MM.1S (cell line): ENCODE results near the gene PTGDS.

ENCODE experiments used
- DNase-seq: peaks from one replicate; pipeline ENCODE4 v3.0.0-alpha.2; 2015
- H2AFZ ChIP-seq: fragments of 300-600 bp; sonication (generic); 2 replicates; pipeline ENCODE4 v1.6.0; 2016; ENCODE audit warnings: antibody characterized with exemption, low read length
- H3F3A ChIP-seq: fragments of 300-600 bp; sonication (generic); 2 replicates; pipeline ENCODE4 v1.6.1; 2016; ENCODE audit warnings: mild to moderate bottlenecking, antibody characterized with exemption, low read length, moderate library complexity, mixed read lengths; ENCODE audit not compliant: insufficient read depth
- H3K27ac ChIP-seq: fragments of 300-600 bp; sonication (generic); 2 replicates; pipeline ENCODE4 v1.5.1; 2016; ENCODE audit warnings: mild to moderate bottlenecking, low read length
- H3K27me3 ChIP-seq: fragments of 300-600 bp; sonication (generic); replicated peaks from 2 replicates; pipeline ENCODE4 v1.6.0; 2016; ENCODE audit warnings: low read length; ENCODE audit not compliant: insufficient read depth
- H3K36me3 ChIP-seq: fragments of 300-600 bp; sonication (generic); replicated peaks from 2 replicates; pipeline ENCODE4 v1.6.1; 2016; ENCODE audit warnings: mild to moderate bottlenecking, low read length, mixed read lengths; ENCODE audit not compliant: insufficient read depth
- H3K4me1 ChIP-seq: fragments of 300-600 bp; sonication (generic); 2 replicates; pipeline ENCODE4 v1.6.1; 2016; ENCODE audit warnings: low read length, mixed read lengths
- H3K4me2 ChIP-seq: fragments of 300-600 bp; sonication (generic); 2 replicates; pipeline ENCODE4 v1.6.0; 2016; ENCODE audit warnings: low read depth, low read length
- H3K4me3 ChIP-seq: fragments of 300-600 bp; sonication (generic); 2 replicates; pipeline ENCODE4 v1.5.1; 2016; ENCODE audit warnings: low read length, mixed read lengths
- H3K79me2 ChIP-seq: fragments of 300-600 bp; sonication (generic); 2 replicates; pipeline ENCODE4 v1.6.1; 2016; ENCODE audit warnings: mixed run types, low read length, mixed read lengths
- H3K9ac ChIP-seq: fragments of 300-600 bp; sonication (generic); 2 replicates; pipeline ENCODE4 v1.6.1; 2016; ENCODE audit warnings: low read length, mixed read lengths
- H3K9me2 ChIP-seq: fragments of 300-600 bp; sonication (generic); replicated peaks from 2 replicates; pipeline ENCODE4 v1.6.1; 2016; ENCODE audit warnings: mild to moderate bottlenecking, low read length, mixed read lengths; ENCODE audit not compliant: insufficient read depth
- H3K9me3 ChIP-seq: fragments of 300-600 bp; sonication (generic); replicated peaks from 2 replicates; pipeline ENCODE4 v1.6.1; 2016; ENCODE audit warnings: mild to moderate bottlenecking, low read length, mixed read lengths; ENCODE audit not compliant: insufficient read depth
- H4K20me1 ChIP-seq: fragments of 300-600 bp; sonication (generic); 2 replicates; pipeline ENCODE4 v1.6.1; 2016; ENCODE audit warnings: mild to moderate bottlenecking, low read length, moderate library complexity, mixed read lengths; ENCODE audit not compliant: insufficient read depth
- EZH2 ChIP-seq: fragments of 300-600 bp; sonication (generic); optimal IDR thresholded peaks from 2 replicates; pipeline ENCODE3; 2017; ENCODE audit warnings: low read depth, mild to moderate bottlenecking, antibody characterized with exemption, low read length, mixed read lengths
- EZH2phosphoT487 ChIP-seq: fragments of 300-600 bp; sonication (generic); IDR thresholded peaks from 2 replicates; pipeline ENCODE4 v1.6.1; 2018; ENCODE audit warnings: antibody characterized with exemption, low read length
- TF ChIP-seq, protein P1 (sequence below): fragments of 300-600 bp; sonication (generic); IDR thresholded peaks from 2 replicates; pipeline ENCODE4 v1.5.1; 2016; ENCODE audit warnings: antibody characterized with exemption, low read length, mixed read lengths

Gene PTGDS

DNA sequence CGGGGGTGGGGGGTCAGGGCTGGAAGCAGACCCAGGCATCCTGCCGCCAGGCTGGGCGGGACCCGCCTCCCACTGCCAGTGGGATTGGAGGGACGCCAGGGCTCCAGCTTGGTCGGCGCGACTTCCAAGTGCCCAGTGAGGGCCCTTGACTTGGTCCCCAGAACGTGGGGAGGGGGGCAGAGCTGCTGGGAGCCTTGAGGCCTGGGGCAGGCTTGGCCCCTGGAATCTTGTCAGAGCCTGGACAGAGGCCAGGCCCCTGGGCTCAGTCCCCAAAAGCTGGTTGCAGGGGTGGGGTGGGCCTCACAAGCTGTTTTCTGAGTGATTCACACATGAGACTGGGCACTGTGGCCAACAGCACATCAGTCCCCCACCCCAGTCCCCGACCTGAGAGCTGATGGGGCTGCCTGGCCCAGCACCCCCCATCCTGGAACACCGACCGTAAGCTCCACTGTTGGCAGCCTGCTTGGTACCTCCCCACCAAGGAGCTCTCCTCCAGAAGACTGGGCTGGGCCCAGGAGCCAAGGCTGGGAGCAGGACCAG lies 18.5 kb downstream of the PTGDS start:
- Histone ChIP-seq H4K20me1 (no peaks in the 10 kb centered on the region), H3K4me2 (no peak overlapping the region), H3K36me3 (no peaks in the 10 kb centered on the region), H3K27ac (no peak overlapping the region), H3K79me2 (no peaks in the 10 kb centered on the region), H3K9me2 (no peaks in the 10 kb centered on the region), H3F3A (peaks cover 2% of the 10 kb centered on the region), H3K4me1 (no peaks in the 10 kb centered on the region), H3K27me3 (peaks cover 30% of the 10 kb centered on the region), H3K9me3 (no peaks in the 10 kb centered on the region), H3K9ac (no peak overlapping the region), H3K4me3 (no peak overlapping the region), H2AFZ (no peak overlapping the region)
- TF ChIP-seq EZH2phosphoT487 (no peak), EZH2 (no peak)
- TF ChIP-seq, protein P1, sequence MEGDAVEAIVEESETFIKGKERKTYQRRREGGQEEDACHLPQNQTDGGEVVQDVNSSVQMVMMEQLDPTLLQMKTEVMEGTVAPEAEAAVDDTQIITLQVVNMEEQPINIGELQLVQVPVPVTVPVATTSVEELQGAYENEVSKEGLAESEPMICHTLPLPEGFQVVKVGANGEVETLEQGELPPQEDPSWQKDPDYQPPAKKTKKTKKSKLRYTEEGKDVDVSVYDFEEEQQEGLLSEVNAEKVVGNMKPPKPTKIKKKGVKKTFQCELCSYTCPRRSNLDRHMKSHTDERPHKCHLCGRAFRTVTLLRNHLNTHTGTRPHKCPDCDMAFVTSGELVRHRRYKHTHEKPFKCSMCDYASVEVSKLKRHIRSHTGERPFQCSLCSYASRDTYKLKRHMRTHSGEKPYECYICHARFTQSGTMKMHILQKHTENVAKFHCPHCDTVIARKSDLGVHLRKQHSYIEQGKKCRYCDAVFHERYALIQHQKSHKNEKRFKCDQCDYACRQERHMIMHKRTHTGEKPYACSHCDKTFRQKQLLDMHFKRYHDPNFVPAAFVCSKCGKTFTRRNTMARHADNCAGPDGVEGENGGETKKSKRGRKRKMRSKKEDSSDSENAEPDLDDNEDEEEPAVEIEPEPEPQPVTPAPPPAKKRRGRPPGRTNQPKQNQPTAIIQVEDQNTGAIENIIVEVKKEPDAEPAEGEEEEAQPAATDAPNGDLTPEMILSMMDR = no peak
- no peak for DNase-seq

DNA sequence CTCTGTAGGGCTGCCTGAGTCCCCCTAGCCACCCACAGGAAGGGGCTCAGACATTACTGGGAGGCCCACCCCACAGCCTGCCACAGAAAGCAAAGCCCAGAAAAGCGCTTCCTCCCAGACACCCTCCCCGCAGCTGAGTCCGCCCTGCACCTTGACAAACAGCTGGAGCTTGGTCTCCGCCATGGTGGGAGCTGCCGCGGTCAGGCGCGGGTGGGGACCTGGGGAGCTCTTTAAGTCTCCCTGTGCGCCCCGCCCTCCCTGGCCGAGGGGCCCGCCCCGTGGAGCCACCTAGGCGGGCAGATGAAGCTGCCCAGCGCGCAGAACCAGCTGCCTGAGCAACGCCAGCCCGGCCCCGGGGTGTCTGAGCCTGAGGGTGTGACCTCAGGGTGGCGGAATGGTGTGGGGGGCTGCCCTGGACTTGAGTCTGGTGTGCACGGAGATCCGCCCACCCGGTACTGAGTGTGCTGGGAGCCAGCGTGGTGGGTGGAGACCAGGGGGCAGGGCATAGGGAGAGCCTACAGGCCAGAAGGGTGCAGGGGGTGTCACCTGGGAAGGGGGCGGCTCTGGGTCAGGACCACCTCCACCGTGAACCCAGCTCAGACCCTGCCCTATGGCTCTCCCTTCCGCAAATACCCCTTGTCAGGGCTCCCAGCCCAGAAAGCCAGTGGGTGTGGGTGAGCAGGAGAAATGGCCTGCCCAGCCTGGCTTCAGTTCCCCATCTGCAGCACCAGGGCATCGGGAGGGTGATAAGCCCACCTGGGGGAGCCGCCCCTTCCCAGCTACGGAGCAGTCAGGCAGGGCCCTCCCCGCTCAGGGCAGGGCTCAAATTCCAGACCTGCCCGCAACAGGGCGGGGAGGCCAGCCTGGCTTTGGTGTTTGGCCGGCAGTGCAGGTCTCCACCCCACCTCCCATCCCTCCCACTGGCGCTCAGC lies 19.3 kb downstream of the PTGDS start, which contains the start of gene CLIC3:
Gene CLIC3, minus strand, starts transcription at position 208 of the 932 bp plus-strand sequence. Its CDS starts 25 bp downstream, at position 183.
- no peak within 1 kb of the TSS for H3K9ac ChIP-seq
- H3K36me3 ChIP-seq = no peaks in the 10 kb centered on the region
- H2AFZ ChIP-seq = no peak within 1 kb of the TSS
- no peaks in the 10 kb centered on the region for H3K79me2 ChIP-seq
- peaks cover 2% of the 10 kb centered on the region for H3F3A ChIP-seq
- H3K9me2 ChIP-seq = no peaks in the 10 kb centered on the region
- H3K4me3 ChIP-seq = no peak within 1 kb of the TSS
- DNase-seq = no peak
- no peaks in the 10 kb centered on the region for H4K20me1 ChIP-seq
- no peak within 1 kb of the TSS for H3K4me2 ChIP-seq
- TF ChIP-seq EZH2phosphoT487 (no peak), EZH2 (no peak)
- TF ChIP-seq, protein P1 = no peak
- H3K9me3 ChIP-seq = no peaks in the 10 kb centered on the region
- peaks cover 28% of the 10 kb centered on the region for H3K27me3 ChIP-seq
- peaks cover 2% of the 10 kb centered on the region; the same call in 1 of the 2 replicates for H3K4me1 ChIP-seq
- no peak within 1 kb of the TSS for H3K27ac ChIP-seq

DNA sequence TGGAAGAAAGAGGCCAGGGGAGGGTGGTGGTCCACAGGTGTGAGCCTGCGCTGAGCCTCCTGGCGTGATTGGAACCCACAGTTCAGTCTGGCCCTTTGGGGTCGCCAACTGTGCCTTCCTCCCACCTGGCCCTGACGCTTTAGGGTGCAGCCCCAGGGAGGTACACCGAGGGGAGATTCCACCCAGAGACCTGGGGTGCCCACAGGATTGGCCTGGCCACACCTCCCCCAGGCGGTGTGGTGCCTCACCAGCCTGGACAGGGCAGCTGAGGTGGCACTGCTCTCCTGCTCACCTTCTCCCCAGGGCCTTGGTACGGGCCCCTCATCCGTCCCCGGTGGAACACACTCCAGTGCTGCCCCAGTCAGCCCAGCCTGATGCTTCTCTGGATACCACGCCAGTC lies 20.1 kb downstream of the PTGDS start:
- no peak overlapping the region for H3K4me2 ChIP-seq
- DNase-seq = no peak

More for the DNA sequence above, 20.1 kb downstream of the PTGDS start:
- H4K20me1 ChIP-seq = no peaks in the 10 kb centered on the region
- no peaks in the 10 kb centered on the region for H3K9me2 ChIP-seq
- peaks cover 2% of the 10 kb centered on the region for H3F3A ChIP-seq
- peaks cover 36% of the 10 kb centered on the region for H3K27me3 ChIP-seq
- peaks cover 2% of the 10 kb centered on the region; the same call in 1 of the 2 replicates for H3K4me1 ChIP-seq
- H2AFZ ChIP-seq = no peak overlapping the region
- TF ChIP-seq, protein P1 = no peak
- no peak overlapping the region for H3K9ac ChIP-seq
- H3K9me3 ChIP-seq = no peaks in the 10 kb centered on the region
- H3K36me3 ChIP-seq = no peaks in the 10 kb centered on the region
- H3K4me3 ChIP-seq = no peak overlapping the region
- H3K27ac ChIP-seq = no peak overlapping the region
- no peaks in the 10 kb centered on the region for H3K79me2 ChIP-seq
